NCI-H774 (cell line): ENCODE data around the gene FAM168A.
A peak's percentile ranks its signal among the peaks of the same experiment; 100 is the strongest.

Experiments
- DNase-seq: peaks from one replicate; lab custom pipeline; 2025; lab: John Stamatoyannopoulos, UW

The FAM168A gene

DNA sequence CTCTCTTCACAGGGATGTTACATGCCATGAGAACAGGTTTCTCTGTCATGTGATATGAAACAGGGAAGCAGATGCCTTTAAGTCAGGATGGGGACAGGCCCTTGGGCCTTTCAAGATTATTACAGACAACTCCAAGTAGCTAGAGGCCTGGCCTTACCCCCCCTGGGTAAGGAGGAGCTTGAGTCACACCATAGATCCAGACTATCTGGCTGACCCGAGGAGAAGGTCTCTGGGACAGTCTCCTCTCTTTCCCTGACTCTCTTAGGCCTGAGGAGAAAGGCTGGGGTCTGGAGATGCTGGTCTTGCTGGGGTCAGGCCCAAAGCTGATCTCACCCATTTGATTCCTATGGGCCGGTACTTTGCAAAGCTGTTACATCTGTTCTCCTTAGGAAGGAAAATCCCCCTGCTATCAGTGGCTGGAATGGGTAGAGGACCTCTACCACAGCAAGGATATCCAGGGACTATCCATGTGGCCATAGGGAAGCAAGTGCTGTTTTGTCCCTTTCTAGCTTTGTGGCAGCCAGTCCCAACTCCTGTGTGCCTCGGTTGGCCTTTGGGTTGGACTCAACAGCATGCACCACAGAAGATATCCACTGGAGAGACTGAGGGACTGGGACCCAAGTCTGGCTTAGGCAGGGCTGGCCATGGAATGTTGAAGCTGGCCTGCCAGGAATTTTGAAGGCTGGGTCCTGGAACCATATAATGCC, 196.5 kb downstream of the FAM168A start:
- DNase-seq: no peak

DNA sequence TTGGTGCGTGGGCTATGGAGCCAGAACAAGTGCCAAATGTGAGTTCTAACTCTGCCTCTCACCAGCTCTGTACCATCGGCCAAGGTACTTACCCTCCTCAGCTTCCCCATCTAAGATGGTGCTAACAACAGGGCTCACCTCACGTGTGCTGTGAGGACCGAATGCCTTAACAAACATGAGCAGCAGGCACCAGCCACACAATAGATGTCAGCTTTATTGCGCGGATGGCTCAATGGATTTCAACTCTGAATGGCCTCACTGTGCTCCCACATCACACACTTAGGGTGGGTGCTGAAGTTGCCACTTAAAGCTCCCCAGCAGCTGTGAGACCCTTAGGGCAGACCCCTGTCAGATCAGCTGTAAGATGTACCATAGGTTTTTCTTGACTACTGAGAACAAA, 197.6 kb downstream of the FAM168A start:
- no peak for DNase-seq

DNA sequence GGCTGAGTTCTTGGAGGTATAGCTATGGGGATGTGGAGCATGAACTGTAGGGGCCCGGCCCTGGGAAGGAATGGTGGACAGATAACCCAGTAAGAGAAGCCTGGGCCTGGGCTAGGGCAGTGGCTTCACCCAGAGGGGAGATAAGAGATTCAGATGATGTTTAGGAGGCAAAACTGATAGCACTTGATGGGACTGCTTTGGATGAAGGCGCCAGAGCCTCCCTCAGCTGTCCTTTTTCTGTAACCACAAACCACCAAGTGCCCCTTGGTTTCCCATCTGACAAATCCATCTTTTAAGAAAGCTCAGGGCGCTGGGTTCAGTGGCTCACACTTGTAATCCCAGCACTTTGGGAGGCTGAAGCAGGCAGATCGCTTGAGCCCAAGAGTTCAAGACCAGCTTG, 198.3 kb downstream of the FAM168A start:
- no peak for DNase-seq

DNA sequence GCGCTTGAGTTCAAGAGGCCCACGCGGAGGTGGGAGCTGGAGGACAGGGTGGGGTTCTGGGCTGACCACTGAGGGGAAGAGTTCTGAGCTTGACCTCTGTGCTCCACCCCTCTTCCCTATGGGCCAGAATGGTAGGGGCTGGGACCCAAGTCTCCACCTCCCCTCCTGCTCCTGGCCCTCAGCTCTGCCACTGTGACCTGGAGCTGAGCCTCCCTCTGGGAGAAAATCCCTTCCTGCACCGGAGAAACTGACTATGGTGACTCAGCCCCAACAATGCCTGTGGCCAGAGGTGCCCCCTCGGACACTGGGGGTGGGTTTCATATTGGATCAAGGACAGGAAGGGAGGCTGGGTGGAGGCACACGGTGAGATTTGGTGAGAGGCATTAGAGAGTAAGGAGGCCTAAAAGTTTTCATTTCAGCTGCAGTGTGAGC, 198.7 kb downstream of the FAM168A start:
- no peak for DNase-seq

DNA sequence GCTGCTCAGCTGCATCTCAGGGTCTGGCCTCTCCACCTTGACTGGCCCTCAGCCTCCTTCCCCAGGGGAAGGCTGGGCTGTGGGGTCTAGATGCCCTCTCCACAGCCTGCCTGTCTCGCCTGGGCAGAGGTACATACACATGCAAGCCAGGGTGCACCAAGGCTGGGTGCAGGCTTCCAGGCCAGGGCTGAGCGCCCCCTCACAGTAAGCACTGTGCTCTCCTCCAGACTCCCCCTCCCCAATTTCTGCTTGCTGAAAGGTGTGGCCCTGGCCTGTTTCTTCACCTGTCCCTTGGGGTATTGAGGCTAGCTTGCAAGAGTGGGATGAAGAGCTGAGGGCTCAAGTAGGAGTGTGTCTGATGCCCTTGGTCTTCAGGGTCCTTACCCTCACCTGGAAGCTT, 199.2 kb downstream of the FAM168A start:
- no peak for DNase-seq

DNA sequence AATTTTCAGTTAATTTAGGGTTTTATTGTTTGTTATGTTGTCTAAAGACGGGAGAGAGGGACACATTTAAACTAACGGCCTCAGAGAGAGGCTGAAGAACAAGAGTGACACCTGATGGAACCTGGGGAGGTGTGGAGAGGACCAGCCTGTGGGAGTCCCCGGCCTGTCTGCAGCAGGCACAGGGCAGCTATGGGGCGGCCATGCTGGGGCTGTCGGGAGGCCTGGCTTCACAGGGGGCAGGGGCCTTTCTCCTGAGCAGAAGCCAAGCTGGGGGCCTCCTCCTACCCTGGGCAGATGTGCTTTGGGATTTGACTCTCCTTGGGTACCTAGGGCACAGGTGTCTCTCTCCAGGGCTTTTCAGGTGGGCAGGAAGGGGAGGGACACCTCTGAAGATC, 199.8 kb downstream of the FAM168A start:
- DNase-seq: no peak

DNA sequence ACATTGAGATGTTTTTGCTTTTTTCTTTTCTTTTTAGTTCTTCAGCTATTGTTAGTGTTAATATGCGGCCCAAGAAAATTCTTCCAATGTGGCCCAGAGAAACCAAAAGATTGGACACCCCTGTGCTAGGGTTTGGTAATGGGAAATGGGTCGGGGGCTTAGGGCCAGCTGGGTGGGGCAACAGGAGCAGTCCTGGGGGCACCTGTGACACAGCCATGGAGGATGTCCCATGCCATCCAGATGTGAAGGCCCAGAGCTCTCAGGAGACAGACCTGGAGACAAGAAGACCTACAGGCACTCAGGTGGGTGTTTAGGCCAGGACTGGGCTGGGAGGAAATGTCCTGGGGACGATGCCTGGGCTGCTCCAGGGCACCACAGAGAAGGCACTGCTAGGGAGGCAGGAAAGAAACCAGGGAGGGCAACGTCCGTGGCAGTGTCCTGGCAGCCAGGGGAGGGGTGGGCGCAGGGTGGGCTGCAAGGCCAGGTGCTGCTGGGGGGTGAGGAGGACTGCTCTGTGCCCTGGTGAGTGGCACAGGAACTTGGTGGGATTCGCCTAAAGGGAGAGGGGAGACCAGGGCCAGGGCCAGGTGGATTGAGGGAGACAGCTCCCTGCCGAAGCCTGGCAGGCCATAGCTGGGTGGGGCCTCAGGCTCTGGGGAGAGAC, 200.3 kb downstream of the FAM168A start:
- DNase-seq: no peak

DNA sequence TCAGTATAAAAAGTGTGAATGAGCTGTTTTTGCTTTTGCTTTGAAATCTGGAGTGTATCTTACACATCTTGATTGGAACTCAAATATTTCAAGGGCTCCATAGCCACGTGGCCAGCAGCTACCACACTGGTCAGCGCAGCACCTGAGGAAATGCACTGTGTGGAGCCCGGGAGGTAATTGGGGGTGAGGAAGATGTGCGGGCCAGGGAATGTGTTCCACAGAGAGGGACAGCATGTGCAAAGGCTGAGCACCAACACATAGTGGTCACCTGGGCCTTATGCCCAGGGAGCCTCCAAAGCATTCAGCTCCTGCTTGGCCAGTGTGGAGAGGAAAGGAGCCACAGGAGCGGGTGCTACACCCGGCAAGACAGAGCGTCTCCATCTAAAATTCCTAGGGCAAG, 200.9 kb downstream of the FAM168A start:
- no peak for DNase-seq

DNA sequence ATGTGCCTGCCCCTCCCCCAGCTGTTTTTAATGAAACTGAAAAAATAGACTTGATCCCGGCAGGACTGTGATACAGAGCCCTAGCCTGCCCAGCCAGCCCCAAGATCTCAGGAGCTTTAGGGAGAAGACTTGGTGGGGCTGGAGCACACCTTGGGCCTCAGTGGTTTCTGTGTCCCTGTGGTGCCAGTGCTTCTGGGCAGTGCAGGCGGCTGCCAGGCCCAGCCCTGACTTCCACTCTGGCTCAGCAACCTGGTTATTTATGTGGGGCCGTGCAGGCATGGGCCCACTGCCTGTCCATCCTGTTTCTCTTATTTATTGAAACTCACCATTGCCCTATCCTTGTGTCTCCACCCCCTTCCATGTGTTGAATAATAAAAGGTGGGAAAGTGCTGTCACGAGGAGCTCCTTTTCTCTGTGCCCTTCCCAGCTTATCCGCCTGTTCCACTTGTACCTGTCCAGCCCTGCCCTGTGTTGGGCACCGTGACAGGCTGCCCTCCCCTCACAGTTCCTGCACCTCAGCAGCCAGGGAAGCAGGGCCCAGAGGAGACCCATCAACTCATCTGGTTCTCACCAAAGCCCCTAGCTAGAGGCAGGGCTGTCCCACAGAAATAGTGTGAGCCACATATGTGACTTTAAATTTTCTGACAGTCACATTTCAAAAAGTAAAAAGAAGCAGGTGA, 201.5 kb downstream of the FAM168A start:
- DNase-seq: no peak

DNA sequence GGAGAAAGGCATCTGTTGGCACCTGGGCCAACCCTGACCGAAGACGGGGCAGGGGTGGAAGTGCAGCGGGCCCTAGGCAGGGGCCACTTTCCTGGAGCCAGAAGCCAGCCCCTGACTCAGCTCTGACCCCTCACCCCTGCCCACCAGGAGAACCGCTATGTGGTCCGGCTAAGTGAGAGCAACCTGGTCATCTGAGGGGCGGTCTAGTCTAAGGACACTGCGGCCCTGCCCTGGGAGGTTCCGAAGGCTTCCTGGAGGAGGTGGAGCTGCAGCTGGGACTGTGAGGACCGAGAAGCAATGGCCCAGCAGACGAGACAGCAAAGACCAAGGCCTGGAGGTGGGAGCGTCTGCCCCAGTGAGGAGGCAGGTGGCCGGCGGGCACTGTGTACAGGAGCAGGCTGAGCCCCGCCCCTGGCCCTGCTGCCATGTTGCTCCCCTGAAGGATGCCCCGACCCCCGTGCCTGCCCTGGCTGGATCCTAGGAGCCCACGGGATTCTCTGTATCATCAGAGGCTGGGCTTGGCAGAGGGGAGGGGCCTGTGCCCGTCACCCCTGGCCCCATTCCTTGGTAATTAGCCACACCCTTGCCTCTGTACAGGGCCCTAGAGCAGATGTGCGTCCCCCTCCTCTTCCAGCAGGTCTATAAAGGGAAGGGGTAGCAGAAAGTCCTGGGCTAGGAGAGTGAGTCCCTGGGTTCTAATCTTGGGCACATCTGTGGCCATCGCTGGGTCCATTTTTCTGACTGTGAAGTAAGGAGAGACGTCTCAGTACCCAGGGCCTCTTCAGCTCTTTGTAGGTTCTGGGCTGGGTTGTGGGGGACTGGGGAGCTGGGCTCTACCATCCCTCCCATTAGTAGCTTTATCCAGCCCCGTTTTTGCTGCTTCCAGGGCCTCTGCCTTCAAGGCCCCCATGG, 202.4 kb downstream of the FAM168A start:
- DNase-seq: no peak

DNA sequence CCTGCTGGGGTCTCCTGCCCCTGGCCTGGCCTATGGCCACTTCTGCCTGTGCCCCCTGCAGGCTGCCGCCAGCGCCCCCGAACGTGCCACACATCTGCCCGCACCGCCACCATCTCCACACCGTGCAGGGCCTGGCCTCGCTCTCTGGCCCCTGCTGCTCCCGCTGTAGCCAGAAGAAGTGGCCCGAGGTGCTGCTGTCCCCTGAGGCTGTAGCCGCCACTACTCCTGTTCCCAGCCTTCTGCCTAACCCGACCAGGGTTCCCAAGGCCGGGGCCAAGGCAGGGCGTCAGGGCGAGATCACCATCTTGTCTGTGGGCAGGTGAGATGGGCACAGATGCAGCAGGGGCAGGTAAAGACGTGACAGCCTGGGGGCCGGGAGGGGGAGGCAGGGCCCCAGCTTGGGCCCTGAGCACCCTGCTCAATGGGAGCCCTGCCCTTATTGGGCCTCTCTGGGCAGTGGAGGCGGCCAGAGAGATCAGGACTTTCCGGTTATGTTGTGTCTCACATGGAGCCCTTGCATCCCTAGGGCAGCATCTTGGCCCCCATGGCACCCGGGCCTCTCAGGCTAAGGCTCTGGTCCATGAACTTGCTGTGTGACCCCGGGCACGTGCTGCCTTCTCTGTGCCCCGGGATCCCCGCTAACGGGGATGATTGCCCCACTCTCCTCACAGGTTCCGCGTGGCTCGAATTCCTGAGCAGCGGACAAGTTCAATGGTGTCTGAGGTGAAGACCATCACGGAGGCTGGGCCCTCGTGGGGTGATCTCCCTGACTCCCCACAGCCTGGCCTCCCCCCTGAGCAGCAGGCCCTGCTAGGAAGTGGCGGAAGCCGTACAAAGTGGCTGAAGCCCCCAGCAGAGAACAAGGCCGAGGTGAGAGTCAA, 203.3 kb downstream of the FAM168A start:
- DNase-seq: no peak

DNA sequence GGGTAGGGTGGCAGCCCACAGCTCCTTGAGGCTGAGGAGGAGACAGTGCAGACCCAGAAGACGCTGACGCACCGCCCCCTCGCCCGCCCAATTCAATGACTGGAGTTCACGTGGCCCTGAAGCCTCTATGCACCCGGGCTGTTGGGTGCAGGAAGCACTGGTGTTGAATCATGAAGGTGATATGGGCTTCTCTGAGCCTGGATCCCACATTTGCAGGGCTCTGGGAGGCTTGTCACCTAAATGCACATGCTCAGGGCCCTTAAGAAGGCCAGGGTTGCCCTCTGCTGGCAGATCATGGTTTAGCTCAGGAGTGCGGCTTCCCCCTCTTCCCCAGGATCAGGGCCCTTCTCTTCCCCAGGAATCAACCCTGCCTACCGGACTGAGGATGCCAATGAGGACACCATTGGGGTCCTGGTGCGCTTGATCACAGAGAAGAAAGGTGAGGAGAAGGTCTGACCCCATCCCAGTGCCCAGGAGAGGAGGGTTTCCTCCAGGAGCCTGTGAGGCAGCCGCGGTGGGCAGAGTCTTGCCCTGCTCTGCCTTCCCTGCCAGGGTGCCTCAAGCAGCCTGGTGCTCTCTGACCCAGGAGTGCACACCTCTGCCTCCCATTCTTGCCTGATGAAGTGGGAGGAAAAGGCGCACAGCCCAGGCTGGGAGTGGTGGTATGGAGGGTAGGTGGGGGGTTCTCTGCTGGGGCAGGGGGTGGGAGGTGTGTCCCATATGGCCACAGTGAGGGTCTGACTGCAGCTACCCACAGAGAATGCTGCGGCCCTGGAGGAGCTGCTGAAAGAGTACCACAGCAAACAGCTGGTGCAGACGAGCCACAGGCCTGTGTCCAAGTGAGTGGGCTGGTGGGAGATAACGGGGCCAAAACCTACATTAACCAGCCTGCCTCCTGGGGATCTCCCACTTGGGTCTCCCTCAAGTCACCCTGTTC, 204.2 kb downstream of the FAM168A start:
- peak; percentile 44 for DNase-seq

DNA sequence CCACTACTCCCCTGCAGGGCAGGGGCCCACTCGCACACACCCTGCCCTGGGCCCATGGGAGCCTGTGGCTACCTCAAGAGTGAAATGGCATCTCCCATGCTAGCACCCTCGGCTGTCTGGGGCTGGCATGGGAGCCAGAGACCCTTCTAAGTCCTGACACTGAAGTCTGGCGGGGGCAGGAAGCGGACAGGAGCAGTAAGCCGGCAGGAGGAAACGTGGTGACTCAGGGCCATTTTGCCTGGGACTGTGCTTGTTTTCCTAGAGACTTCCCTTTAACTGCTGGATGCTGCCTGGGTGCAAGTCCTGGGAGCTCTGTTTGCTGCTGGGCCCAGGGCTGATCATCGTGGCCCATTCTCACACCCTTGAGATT, 204.9 kb downstream of the FAM168A start:
- DNase-seq: no peak

DNA sequence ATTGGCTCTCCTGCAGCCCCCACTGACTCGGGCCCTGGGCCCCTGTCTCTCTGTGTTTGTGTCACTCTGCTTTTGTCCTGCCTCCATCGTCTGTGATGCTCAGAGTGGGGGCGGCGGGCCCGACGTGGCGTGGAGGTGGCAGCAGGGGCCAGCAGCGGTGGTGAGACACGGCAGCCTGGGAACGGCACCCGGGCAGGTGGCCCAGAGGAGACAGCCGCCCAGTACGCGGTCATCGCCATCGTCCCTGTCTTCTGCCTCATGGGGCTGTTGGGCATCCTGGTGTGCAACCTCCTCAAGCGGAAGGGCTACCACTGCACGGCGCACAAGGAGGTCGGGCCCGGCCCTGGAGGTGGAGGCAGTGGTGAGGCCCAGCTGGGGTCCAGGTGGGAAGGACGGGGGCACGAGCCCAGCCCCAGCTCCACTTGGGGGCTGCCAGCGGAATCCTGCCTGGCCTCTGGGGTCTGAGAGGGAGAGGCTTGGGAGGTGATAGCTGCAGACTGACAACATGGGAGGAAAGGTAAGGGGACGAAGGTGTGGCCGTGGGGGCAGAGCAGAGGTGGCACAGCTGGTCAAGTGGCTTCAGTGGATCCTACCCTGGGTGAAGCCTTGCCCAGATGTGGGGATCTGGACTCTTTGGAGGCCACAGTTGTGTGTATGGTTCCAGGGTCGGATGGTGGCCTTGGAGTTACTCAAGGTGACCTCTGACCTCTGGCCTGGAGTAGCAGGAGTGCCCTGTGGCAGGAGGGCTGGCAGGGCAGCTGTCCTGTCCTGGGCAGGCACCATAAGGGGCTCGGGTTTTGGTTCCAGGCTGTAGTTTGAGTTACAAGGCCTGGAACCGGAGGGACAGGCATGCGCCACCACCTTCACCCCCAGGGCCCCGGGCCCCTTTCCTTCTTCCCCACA, 205.6 kb downstream of the FAM168A start:
- no peak for DNase-seq

DNA sequence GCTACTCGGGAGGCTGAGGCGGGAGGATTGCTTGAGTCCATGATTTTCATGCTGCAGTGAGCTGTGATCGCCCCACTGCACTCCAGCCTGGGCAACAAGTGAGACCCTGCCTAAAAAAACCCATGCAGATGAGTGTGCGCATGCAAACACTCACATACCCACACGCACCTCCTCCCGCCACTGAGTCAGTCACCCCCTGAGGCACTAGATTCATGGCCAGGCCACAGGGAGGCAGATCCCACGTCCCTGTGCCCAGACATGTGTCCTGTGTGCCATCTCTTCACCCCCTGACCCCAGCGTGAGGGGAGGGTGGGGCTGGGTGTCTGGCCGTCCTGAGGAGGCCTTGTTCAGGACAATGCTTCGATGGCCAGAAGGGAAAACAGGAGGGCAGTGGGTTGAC, 206.2 kb downstream of the FAM168A start:
- DNase-seq: no peak

DNA sequence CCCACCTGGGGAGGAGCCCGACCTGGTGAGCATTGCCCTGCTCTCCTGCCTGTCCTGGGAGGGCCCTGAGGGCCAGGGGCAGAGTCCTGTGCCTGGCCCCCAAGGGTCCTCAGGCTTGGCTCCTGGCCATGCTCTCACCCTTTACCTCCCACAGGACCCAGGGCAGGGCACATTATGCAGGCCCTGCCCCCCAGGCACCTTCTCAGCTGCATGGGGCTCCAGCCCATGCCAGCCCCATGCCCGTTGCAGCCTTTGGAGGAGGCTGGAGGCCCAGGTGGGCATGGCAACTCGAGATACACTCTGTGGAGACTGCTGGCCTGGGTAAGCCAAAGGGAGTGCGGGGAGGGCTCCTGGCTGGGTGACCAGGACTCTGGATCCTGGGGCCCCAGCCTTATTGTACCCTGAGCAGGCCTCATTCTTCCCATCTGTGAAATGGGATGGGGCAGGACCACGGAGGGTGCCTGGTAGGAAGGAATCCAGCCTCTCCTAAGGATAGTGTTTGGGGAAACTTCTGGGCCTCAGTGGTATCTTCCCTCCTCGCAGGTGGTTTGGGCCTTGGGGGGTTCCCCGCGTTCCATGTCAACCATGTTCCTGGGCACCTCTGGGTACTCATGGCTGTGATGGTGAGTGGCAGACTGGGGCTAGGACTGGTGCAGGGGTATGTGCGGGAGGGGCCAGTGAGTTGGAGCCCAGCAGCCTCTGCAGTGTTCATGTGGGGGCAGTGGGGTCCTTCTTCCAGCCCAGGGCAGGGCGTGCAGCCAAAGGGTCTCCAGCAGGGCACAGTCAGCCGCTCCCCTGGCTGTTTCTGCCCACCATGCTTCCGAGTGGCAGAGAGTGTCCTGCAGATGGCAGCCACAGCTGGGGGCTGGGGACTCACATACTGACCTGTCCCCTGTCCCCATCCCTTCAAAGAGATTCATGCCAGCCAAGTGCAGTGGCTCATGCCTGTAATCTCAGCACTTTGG, 207.0 kb downstream of the FAM168A start:
- no peak for DNase-seq

DNA sequence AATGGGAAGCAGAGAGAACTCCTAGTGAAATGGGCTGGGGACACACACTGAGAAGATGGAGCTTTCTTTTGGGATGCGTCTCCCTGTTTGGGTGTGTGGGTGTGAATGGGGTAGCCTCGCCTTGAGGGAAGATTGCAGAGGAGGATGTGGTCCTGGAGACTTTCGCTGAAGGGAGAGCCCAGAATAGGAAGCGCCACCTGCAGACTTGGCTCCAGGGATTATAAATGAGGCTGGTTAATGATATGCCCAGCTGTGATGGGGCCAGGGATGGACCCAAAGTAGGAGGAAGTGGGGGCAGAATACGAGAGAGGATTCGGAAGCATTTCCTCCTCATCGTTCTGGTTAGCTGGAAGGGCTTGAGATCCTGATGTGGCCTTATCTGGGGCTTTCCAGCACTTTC, 208.0 kb downstream of the FAM168A start:
- no peak for DNase-seq

DNA sequence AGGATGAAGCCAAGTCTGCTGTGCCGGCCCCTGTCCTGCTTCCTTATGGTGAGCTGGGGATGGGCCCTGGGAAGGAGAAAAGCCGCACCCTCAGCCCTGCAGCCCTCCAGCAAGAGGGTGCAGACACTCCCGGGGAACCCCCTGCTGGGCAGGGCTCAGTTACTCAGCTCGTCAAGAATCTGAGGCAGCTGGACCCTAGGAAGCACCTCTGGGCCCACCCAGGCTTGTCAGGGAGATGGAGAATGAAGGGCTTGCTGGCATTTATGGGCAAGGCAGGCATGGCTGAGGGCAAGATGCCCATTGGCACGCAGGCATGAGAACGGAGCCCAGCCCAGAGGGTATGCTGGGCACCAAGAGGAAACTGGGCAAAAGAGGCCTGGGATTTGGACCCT, 208.8 kb downstream of the FAM168A start:
- no peak for DNase-seq
